ENCODE measurements around the gene PSMG3. TPM values are rescaled to one million over a fixed set of nuclear protein-coding genes. Genes with fewer than 3 reads are reported as not detected.

Gene PSMG3
- polyA plus RNA-seq, 1 donor (not counting 4 experiments of a cell fraction or from before 2014, with no cell fraction given), result 49.6 TPM

- H3K36me3 ChIP-seq (ENCODE audit: control insufficient read depth in 2 of 2, extremely low read depth in 1 of 2, insufficient read depth in 2 of 2, low read length in 2 of 2), result no peaks in the 10 kb centered on the region
- TF ChIP-seq EZH2 (IDR thresholded peaks at IDR 0.05; ENCODE audit: low read length) (no peak), CTCF (optimal IDR thresholded peaks at IDR 0.05 in 1 of 3, IDR thresholded peaks at IDR 0.05 in 1 of 3, conservative IDR thresholded peaks at IDR 0.05 in 1 of 3; ENCODE audit: extremely low read depth in 1 of 3, insufficient read depth in 2 of 3, low read length in 3 of 3) (no peak)
- no peak overlapping the region for H3K4me2 ChIP-seq (ENCODE audit: control insufficient read depth, extremely low read depth, insufficient read depth, low read depth, low read length)
- H3K9me1 ChIP-seq (ENCODE audit: control insufficient read depth, extremely low read depth, insufficient read depth, low read length), result no peaks in the 10 kb centered on the region
- no peak overlapping the region for H3K9ac ChIP-seq (ENCODE audit: control insufficient read depth, extremely low read depth, insufficient read depth, low read length)
- peaks cover 5% of the 10 kb centered on the region for H3K9me3 ChIP-seq (ENCODE audit: control insufficient read depth, low read depth, low read length)
- FAIRE-seq, result no peak
- no peak overlapping the region for H3K27ac ChIP-seq (ENCODE audit: control insufficient read depth, insufficient read depth, low read length)
- H3K79me2 ChIP-seq (ENCODE audit: control insufficient read depth, insufficient read depth, low read length), result no peaks in the 10 kb centered on the region
- no peak overlapping the region for H3K4me3 ChIP-seq (ENCODE audit: control insufficient read depth in 2 of 3, extremely low read depth in 1 of 3, insufficient read depth in 2 of 3, low read depth in 1 of 3, low read length in 3 of 3)
- H2AFZ ChIP-seq (ENCODE audit: control insufficient read depth, low read length), result no peak overlapping the region
- dilution Hi-C loops (cut with MboI; ENCODE audit: extremely low pct_ligation_motif_present, low sequenced_read_pairs), result no loop called here
- DNase-seq (ENCODE audit: low read depth, low spot score), result no peak
- peaks cover 5% of the 10 kb centered on the region for H4K20me1 ChIP-seq (ENCODE audit: control insufficient read depth, extremely low read depth, insufficient read depth, low read length)
- peaks cover 61% of the 10 kb centered on the region for H3K27me3 ChIP-seq (ENCODE audit: control insufficient read depth, extremely low read depth, insufficient read depth, low read length)
- H3K4me1 ChIP-seq (ENCODE audit: control insufficient read depth, extremely low read depth, insufficient read depth, low read length), result peaks cover 3% of the 10 kb centered on the region
Observed at GRCh38 chr7:1588978-1589377, 19.1 kb upstream of the PSMG3 start.

- Histone ChIP-seq H3K36me3 (ENCODE audit: control insufficient read depth in 2 of 2, extremely low read depth in 1 of 2, insufficient read depth in 2 of 2, low read length in 2 of 2) (no peaks in the 10 kb centered on the region), H2AFZ (ENCODE audit: control insufficient read depth, low read length) (no peak overlapping the region), H4K20me1 (ENCODE audit: control insufficient read depth, extremely low read depth, insufficient read depth, low read length) (peaks cover 5% of the 10 kb centered on the region), H3K9me3 (ENCODE audit: control insufficient read depth, low read depth, low read length) (peaks cover 5% of the 10 kb centered on the region), H3K9me1 (ENCODE audit: control insufficient read depth, extremely low read depth, insufficient read depth, low read length) (no peaks in the 10 kb centered on the region), H3K27ac (ENCODE audit: control insufficient read depth, insufficient read depth, low read length) (no peak overlapping the region), H3K27me3 (ENCODE audit: control insufficient read depth, extremely low read depth, insufficient read depth, low read length) (peaks cover 53% of the 10 kb centered on the region), H3K4me3 (ENCODE audit: control insufficient read depth in 2 of 3, extremely low read depth in 1 of 3, insufficient read depth in 2 of 3, low read depth in 1 of 3, low read length in 3 of 3) (no peak overlapping the region), H3K9ac (ENCODE audit: control insufficient read depth, extremely low read depth, insufficient read depth, low read length) (no peak overlapping the region), H3K79me2 (ENCODE audit: control insufficient read depth, insufficient read depth, low read length) (no peaks in the 10 kb centered on the region), H3K4me2 (ENCODE audit: control insufficient read depth, extremely low read depth, insufficient read depth, low read depth, low read length) (no peak overlapping the region), H3K4me1 (ENCODE audit: control insufficient read depth, extremely low read depth, insufficient read depth, low read length) (no peaks in the 10 kb centered on the region)
- dilution Hi-C loops (cut with MboI; ENCODE audit: extremely low pct_ligation_motif_present, low sequenced_read_pairs), result no loop called here
- FAIRE-seq (no peak), DNase-seq (ENCODE audit: low read depth, low spot score) (no peak)
- no peak for TF ChIP-seq CTCF (optimal IDR thresholded peaks at IDR 0.05 in 1 of 3, IDR thresholded peaks at IDR 0.05 in 1 of 3, conservative IDR thresholded peaks at IDR 0.05 in 1 of 3; ENCODE audit: extremely low read depth in 1 of 3, insufficient read depth in 2 of 3, low read length in 3 of 3)
- TF ChIP-seq EZH2 (IDR thresholded peaks at IDR 0.05; ENCODE audit: low read length), result no peak
Observed at GRCh38 chr7:1587738-1588137, 17.9 kb upstream of the PSMG3 start.
